ENCODE results near the gene PCDHA7. TPM values are rescaled to one million over a fixed set of nuclear protein-coding genes. Genes with fewer than 3 reads are reported as not detected.
"Not testable (repeated sequence)": the region's sequence is repeated elsewhere in the genome, so short reads cannot be mapped to it uniquely, and the experiment has no call there.

PCDHA7 gene
- not detected for total RNA-seq

GRCh38 chr5:140833993-140834392 is at the start of gene PCDHA7:
Gene PCDHA7, plus strand, starts transcription at chr5:140834269. Its CDS starts 115 bp downstream, at chr5:140834384.
- H3K27me3 Mint-ChIP-seq = peaks cover 68% of the 10 kb centered on the region
- no peaks in the 10 kb centered on the region for H3K4me1 Mint-ChIP-seq
- peaks cover 13% of the 10 kb centered on the region for H3K36me3 Mint-ChIP-seq
- H3K9me3 Mint-ChIP-seq = peaks cover 21% of the 10 kb centered on the region
- no peak within 1 kb of the TSS for H3K4me3 Mint-ChIP-seq
- no peak within 1 kb of the TSS for H3K27ac Mint-ChIP-seq
- DNase-seq = no peak

GRCh38 chr5:140785905-140786686 is 48.0 kb upstream of the PCDHA7 start, which contains the start of gene PCDHA1:
Gene PCDHA1, plus strand, starts transcription at chr5:140786140.
- DNase-seq = no peak
- peaks cover 44% of the 10 kb centered on the region for H3K27me3 Mint-ChIP-seq
- no peak within 1 kb of the TSS for H3K4me3 Mint-ChIP-seq
- H3K27ac Mint-ChIP-seq = no peak within 1 kb of the TSS
- H3K4me1 Mint-ChIP-seq = no peaks in the 10 kb centered on the region
- H3K36me3 Mint-ChIP-seq = peaks cover 19% of the 10 kb centered on the region
- peaks cover 45% of the 10 kb centered on the region for H3K9me3 Mint-ChIP-seq

- not testable (repeated sequence) for DNase-seq, H3K4me1 Mint-ChIP-seq
Measured at GRCh38 chr5:140787422-140787821, 46.6 kb upstream of the PCDHA7 start.

GRCh38 chr5:140787849-140788504 is 46.1 kb upstream of the PCDHA7 start:
- not testable (repeated sequence) for H3K4me1 Mint-ChIP-seq, DNase-seq, H3K4me3 Mint-ChIP-seq, H3K27ac Mint-ChIP-seq
- Mint-ChIP-seq H3K9me3 (peaks cover 45% of the 10 kb centered on the region), H3K36me3 (peaks cover 21% of the 10 kb centered on the region), H3K27me3 (peaks cover 53% of the 10 kb centered on the region)

More at GRCh38 chr5:140787422-140787821, 46.6 kb upstream of the PCDHA7 start:
- peaks cover 19% of the 10 kb centered on the region for H3K36me3 Mint-ChIP-seq
- not testable (repeated sequence) for H3K4me3 Mint-ChIP-seq, H3K27ac Mint-ChIP-seq
- H3K27me3 Mint-ChIP-seq = peaks cover 50% of the 10 kb centered on the region
- H3K9me3 Mint-ChIP-seq = peaks cover 47% of the 10 kb centered on the region

GRCh38 chr5:140791089-140791488 is 43.0 kb upstream of the PCDHA7 start:
- H3K36me3 Mint-ChIP-seq = peaks cover 25% of the 10 kb centered on the region
- H3K4me3 Mint-ChIP-seq = no peak overlapping the region
- peaks cover 40% of the 10 kb centered on the region for H3K9me3 Mint-ChIP-seq
- DNase-seq = no peak
- H3K27ac Mint-ChIP-seq = no peak overlapping the region
- no peaks in the 10 kb centered on the region for H3K4me1 Mint-ChIP-seq
- H3K27me3 Mint-ChIP-seq = peaks cover 72% of the 10 kb centered on the region

GRCh38 chr5:140794595-140795258 is 39.3 kb upstream of the PCDHA7 start, which contains the start of gene PCDHA2:
Gene PCDHA2, plus strand, starts transcription at chr5:140794852.
- H3K9me3 Mint-ChIP-seq = peaks cover 30% of the 10 kb centered on the region
- no peak within 1 kb of the TSS for H3K27ac Mint-ChIP-seq
- H3K27me3 Mint-ChIP-seq = peaks cover 44% of the 10 kb centered on the region
- H3K36me3 Mint-ChIP-seq = peaks cover 15% of the 10 kb centered on the region
- no peak for DNase-seq
- no peak within 1 kb of the TSS for H3K4me3 Mint-ChIP-seq
- H3K4me1 Mint-ChIP-seq = no peaks in the 10 kb centered on the region

GRCh38 chr5:140795259-140795641 is 38.8 kb upstream of the PCDHA7 start:
- DNase-seq = no peak
- Mint-ChIP-seq H3K4me1 (no peaks in the 10 kb centered on the region), H3K27ac (no peak overlapping the region), H3K36me3 (peaks cover 18% of the 10 kb centered on the region), H3K27me3 (peaks cover 48% of the 10 kb centered on the region), H3K9me3 (peaks cover 31% of the 10 kb centered on the region), H3K4me3 (no peak overlapping the region)

- not testable (repeated sequence) for H3K4me3 Mint-ChIP-seq, H3K27ac Mint-ChIP-seq, H3K4me1 Mint-ChIP-seq, DNase-seq
- peaks cover 50% of the 10 kb centered on the region for H3K27me3 Mint-ChIP-seq
- peaks cover 21% of the 10 kb centered on the region for H3K36me3 Mint-ChIP-seq
- H3K9me3 Mint-ChIP-seq = peaks cover 29% of the 10 kb centered on the region
Measured at GRCh38 chr5:140796072-140796717, 37.9 kb upstream of the PCDHA7 start.

GRCh38 chr5:140796718-140797095 is 37.4 kb upstream of the PCDHA7 start:
- H3K27ac Mint-ChIP-seq = no peak overlapping the region
- no peak for DNase-seq
- peaks cover 28% of the 10 kb centered on the region for H3K9me3 Mint-ChIP-seq
- peaks cover 24% of the 10 kb centered on the region for H3K36me3 Mint-ChIP-seq
- no peaks in the 10 kb centered on the region for H3K4me1 Mint-ChIP-seq
- peaks cover 50% of the 10 kb centered on the region for H3K27me3 Mint-ChIP-seq
- H3K4me3 Mint-ChIP-seq = no peak overlapping the region

- H3K36me3 Mint-ChIP-seq = peaks cover 20% of the 10 kb centered on the region
Measured at GRCh38 chr5:140800816-140801493, 33.1 kb upstream of the PCDHA7 start, which contains the start of gene PCDHA3. Gene PCDHA3, plus strand, starts transcription at chr5:140801057.

GRCh38 chr5:140801494-140801841 is 32.6 kb upstream of the PCDHA7 start:
- H3K4me3 Mint-ChIP-seq = no peak overlapping the region
- peaks cover 20% of the 10 kb centered on the region for H3K36me3 Mint-ChIP-seq
- H3K27ac Mint-ChIP-seq = no peak overlapping the region
- H3K4me1 Mint-ChIP-seq = no peaks in the 10 kb centered on the region
- peaks cover 28% of the 10 kb centered on the region for H3K9me3 Mint-ChIP-seq
- DNase-seq = no peak
- peaks cover 42% of the 10 kb centered on the region for H3K27me3 Mint-ChIP-seq

More at GRCh38 chr5:140800816-140801493, 33.1 kb upstream of the PCDHA7 start, which contains the start of gene PCDHA3:
- peaks cover 28% of the 10 kb centered on the region for H3K9me3 Mint-ChIP-seq
- H3K27me3 Mint-ChIP-seq = peaks cover 37% of the 10 kb centered on the region
- no peak within 1 kb of the TSS for H3K27ac Mint-ChIP-seq
- no peak for DNase-seq
- H3K4me1 Mint-ChIP-seq = no peaks in the 10 kb centered on the region
- no peak within 1 kb of the TSS for H3K4me3 Mint-ChIP-seq

GRCh38 chr5:140802381-140802780 is 31.7 kb upstream of the PCDHA7 start:
- not testable (repeated sequence) for H3K4me1 Mint-ChIP-seq, H3K27ac Mint-ChIP-seq, H3K4me3 Mint-ChIP-seq, DNase-seq
- peaks cover 50% of the 10 kb centered on the region for H3K27me3 Mint-ChIP-seq
- H3K36me3 Mint-ChIP-seq = peaks cover 23% of the 10 kb centered on the region
- peaks cover 32% of the 10 kb centered on the region for H3K9me3 Mint-ChIP-seq

GRCh38 chr5:140802781-140803271 is 31.2 kb upstream of the PCDHA7 start:
- no peak overlapping the region for H3K4me3 Mint-ChIP-seq
- DNase-seq = no peak
- no peaks in the 10 kb centered on the region for H3K4me1 Mint-ChIP-seq
- peaks cover 25% of the 10 kb centered on the region for H3K36me3 Mint-ChIP-seq
- H3K27me3 Mint-ChIP-seq = peaks cover 54% of the 10 kb centered on the region
- no peak overlapping the region for H3K27ac Mint-ChIP-seq
- H3K9me3 Mint-ChIP-seq = peaks cover 35% of the 10 kb centered on the region

All from activated naive CD8-positive, alpha-beta T cell treated with anti-CD3 and anti-CD28 coated beads for 36 hours (primary cell).